ENCODE data around the gene SDK1. TPM values are rescaled to one million over a fixed set of nuclear protein-coding genes. Genes with fewer than 3 reads are reported as not detected.

SDK1 gene
- total and polyA plus RNA-seq, 2 experiments from 2014 or later: 2.1 to 10.0 TPM

- TF ChIP-seq ZNF462 (CRISPR knock-in tag; IDR thresholded peaks at IDR 0.05) (no peak), CREB1 (CRISPR knock-in tag; IDR thresholded peaks at IDR 0.05; ENCODE audit: low read depth) (no peak), EZH2phosphoT487 (IDR thresholded peaks at IDR 0.05; ENCODE audit: unreplicated experiment) (no peak), ZNF114 (CRISPR knock-in tag; IDR thresholded peaks at IDR 0.05) (no peak), ZNF331 (CRISPR knock-in tag; IDR thresholded peaks at IDR 0.05; ENCODE audit: low read depth) (no peak)
Observed at GRCh38 chr7:4168541-4168940, 867.5 kb downstream of the SDK1 start (continued).

DNA sequence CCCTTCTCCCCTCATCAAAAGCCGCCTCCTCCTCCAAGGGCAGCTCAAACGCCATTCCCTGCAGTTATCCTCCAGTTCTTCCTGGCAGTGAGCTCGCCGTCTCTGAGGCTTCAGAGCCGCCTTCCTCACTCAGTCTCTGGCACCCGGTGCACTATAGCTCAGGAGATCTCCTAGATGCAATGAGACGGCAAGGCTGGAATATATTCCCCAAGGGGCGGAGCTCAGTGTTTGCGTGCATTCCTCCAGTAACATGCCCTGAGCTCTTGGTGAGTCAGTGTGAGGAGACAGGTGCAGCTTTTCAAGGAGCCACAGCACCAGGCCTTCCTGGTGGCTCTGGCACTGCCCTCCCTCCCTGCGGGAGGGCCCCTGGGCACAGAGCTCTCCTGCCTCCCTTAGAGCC lies 868.4 kb downstream of the SDK1 start:
- Mint-ChIP-seq H3K27me3 (ENCODE audit: insufficient read depth, low read depth, poor library complexity) (peaks cover 15% of the 10 kb centered on the region), H3K4me1 (peaks cover 11% of the 10 kb centered on the region; the same call in 2 of the 3 replicates), H3K4me3 (no peak overlapping the region), H3K36me3 (ENCODE audit: low read depth) (no peaks in the 10 kb centered on the region), H3K27ac (no peak overlapping the region), H3K9me3 (no peaks in the 10 kb centered on the region)
- Histone ChIP-seq H3F3A (replicated peaks; ENCODE audit: low read depth) (no peaks in the 10 kb centered on the region), H2AFZ (no peak overlapping the region), H3K36me3 (ENCODE audit: insufficient read depth) (no peaks in the 10 kb centered on the region), H3K4me3 (no peak overlapping the region), H3K4me2 (no peak overlapping the region), H3K4me1 (ENCODE audit: insufficient read depth) (no peaks in the 10 kb centered on the region), H3K9me2 (ENCODE audit: insufficient read depth) (no peaks in the 10 kb centered on the region), H3K27me3 (ENCODE audit: insufficient read depth) (no peaks in the 10 kb centered on the region), H3K27ac (ENCODE audit: low read depth) (no peak overlapping the region), H4K20me1 (replicated peaks; ENCODE audit: insufficient read depth) (no peaks in the 10 kb centered on the region), H3K79me2 (replicated peaks; ENCODE audit: insufficient read depth) (no peaks in the 10 kb centered on the region)
- no peak for TF ChIP-seq ZNF114 (CRISPR knock-in tag; IDR thresholded peaks at IDR 0.05)
- no peak for TF ChIP-seq ZNF331 (CRISPR knock-in tag; IDR thresholded peaks at IDR 0.05; ENCODE audit: low read depth)
- TF ChIP-seq CREB1 (CRISPR knock-in tag; IDR thresholded peaks at IDR 0.05; ENCODE audit: low read depth): no peak
- no peak for TF ChIP-seq ZNF462 (CRISPR knock-in tag; IDR thresholded peaks at IDR 0.05)
- ATAC-seq (no peak), DNase-seq (ENCODE audit: low spot score) (no peak)

All from GM23338 (cell line).